Neural cell (in vitro differentiated cells): ENCODE results near the gene NGEF.

Experiments used
- RAD21 ChIP-seq: fragments of 450-650 bp; conservative IDR thresholded peaks from 2 replicates; pipeline ENCODE4 v1.6.1; 2014; ENCODE audit warnings: antibody characterized with exemption, mild to moderate bottlenecking, moderate library complexity
- TF ChIP-seq, protein P1 (sequence below): IDR thresholded peaks from 2 replicates; pipeline ENCODE4 v1.6.1; 2012; ENCODE audit warnings: borderline replicate concordance
- TF ChIP-seq, protein P2 (sequence below): fragments of 450-650 bp; IDR thresholded peaks from 2 replicates; pipeline ENCODE4 v1.5.1; 2014; ENCODE audit warnings: antibody characterized with exemption, mild to moderate bottlenecking, moderate library complexity; ENCODE audit not compliant: poor library complexity, severe bottlenecking

DNA sequence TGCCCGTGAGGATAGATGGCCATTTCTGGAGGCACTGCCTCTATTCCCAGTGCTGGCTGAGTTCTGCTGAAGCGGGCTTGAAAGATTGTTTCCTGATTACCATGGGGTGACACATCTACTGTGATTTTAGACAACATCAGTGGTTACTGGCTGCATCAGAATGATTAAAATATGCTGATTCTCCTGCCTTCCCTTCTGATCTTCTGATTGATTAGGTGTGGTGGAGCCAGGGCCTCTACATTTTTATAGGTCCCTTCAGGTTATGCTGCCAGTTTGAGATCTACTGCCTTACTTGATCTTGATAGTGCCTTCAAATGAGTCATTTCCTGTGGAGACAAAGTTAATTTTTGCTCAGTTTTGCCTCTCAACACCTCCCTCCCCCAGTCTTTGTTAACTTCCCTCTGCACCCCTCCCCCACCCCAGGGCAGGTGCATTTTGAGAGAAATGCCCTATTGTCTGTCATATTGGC is 174.6 kb downstream of the NGEF start:
- TF ChIP-seq, protein P1, sequence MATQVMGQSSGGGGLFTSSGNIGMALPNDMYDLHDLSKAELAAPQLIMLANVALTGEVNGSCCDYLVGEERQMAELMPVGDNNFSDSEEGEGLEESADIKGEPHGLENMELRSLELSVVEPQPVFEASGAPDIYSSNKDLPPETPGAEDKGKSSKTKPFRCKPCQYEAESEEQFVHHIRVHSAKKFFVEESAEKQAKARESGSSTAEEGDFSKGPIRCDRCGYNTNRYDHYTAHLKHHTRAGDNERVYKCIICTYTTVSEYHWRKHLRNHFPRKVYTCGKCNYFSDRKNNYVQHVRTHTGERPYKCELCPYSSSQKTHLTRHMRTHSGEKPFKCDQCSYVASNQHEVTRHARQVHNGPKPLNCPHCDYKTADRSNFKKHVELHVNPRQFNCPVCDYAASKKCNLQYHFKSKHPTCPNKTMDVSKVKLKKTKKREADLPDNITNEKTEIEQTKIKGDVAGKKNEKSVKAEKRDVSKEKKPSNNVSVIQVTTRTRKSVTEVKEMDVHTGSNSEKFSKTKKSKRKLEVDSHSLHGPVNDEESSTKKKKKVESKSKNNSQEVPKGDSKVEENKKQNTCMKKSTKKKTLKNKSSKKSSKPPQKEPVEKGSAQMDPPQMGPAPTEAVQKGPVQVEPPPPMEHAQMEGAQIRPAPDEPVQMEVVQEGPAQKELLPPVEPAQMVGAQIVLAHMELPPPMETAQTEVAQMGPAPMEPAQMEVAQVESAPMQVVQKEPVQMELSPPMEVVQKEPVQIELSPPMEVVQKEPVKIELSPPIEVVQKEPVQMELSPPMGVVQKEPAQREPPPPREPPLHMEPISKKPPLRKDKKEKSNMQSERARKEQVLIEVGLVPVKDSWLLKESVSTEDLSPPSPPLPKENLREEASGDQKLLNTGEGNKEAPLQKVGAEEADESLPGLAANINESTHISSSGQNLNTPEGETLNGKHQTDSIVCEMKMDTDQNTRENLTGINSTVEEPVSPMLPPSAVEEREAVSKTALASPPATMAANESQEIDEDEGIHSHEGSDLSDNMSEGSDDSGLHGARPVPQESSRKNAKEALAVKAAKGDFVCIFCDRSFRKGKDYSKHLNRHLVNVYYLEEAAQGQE = no peak
- TF ChIP-seq, protein P2, sequence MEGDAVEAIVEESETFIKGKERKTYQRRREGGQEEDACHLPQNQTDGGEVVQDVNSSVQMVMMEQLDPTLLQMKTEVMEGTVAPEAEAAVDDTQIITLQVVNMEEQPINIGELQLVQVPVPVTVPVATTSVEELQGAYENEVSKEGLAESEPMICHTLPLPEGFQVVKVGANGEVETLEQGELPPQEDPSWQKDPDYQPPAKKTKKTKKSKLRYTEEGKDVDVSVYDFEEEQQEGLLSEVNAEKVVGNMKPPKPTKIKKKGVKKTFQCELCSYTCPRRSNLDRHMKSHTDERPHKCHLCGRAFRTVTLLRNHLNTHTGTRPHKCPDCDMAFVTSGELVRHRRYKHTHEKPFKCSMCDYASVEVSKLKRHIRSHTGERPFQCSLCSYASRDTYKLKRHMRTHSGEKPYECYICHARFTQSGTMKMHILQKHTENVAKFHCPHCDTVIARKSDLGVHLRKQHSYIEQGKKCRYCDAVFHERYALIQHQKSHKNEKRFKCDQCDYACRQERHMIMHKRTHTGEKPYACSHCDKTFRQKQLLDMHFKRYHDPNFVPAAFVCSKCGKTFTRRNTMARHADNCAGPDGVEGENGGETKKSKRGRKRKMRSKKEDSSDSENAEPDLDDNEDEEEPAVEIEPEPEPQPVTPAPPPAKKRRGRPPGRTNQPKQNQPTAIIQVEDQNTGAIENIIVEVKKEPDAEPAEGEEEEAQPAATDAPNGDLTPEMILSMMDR = no peak
- TF ChIP-seq RAD21 = no peak
